Effector CD8-positive, alpha-beta T cell (primary cell): ENCODE results near the gene UBALD2.
"Not testable (repeated sequence)": the region's sequence is repeated elsewhere in the genome, so short reads cannot be mapped to it uniquely, and the experiment has no call there.

ENCODE experiments used
- DNase-seq: peaks from one replicate; lab custom pipeline; 2025; lab: John Stamatoyannopoulos, UW

Gene UBALD2

GRCh38 chr17:76244721-76245120, 20.4 kb upstream of the UBALD2 start:
- not testable (repeated sequence) for DNase-seq

DNA sequence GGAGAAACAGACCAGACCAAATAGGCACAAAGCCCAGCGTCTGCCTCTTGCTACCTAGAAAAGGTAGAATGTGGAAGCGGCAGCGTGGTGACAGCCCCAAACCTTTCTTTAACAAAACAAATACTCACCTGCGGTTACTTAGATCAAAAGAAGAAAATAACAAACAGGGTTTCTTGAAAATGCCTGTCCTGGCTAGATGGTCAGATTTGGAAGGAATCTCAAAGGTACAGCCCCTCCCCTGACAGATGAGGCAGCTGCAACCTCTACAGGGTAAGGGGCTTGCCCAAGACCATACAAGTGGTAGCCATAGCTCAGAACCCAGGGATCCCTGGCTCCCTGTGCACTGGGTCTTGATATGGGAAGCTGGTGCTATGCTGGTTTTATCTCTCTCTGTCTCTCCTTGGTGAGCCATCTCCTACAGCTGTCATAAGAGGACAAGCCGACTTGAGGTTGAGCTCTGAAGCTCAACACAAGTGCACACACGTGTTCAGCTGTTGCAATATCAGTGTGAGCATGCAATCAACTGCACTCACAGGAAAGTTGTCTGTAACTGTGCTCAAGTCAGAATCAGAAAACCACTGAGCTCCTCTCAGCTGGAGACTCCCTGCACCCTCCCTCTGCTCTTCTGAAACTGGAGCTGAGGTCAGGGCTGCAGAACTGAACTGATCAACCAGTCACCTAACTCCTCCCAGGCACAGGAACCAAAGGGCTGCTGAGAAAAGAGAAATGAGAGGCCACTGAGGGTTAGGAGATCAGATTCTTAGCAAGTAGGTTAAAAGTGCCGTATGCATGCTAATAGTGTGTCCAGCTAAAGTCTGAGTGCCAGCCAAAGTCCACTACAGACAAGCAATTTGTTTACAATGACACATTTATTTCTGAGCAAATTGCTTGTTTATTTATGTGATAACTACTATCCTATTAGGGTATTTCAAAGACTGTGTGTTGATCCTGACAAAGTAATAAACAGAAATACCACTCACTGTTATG, 18.8 kb upstream of the UBALD2 start:
- no peak for DNase-seq

GRCh38 chr17:76247304-76247703, 17.8 kb upstream of the UBALD2 start:
- DNase-seq = no peak

DNA sequence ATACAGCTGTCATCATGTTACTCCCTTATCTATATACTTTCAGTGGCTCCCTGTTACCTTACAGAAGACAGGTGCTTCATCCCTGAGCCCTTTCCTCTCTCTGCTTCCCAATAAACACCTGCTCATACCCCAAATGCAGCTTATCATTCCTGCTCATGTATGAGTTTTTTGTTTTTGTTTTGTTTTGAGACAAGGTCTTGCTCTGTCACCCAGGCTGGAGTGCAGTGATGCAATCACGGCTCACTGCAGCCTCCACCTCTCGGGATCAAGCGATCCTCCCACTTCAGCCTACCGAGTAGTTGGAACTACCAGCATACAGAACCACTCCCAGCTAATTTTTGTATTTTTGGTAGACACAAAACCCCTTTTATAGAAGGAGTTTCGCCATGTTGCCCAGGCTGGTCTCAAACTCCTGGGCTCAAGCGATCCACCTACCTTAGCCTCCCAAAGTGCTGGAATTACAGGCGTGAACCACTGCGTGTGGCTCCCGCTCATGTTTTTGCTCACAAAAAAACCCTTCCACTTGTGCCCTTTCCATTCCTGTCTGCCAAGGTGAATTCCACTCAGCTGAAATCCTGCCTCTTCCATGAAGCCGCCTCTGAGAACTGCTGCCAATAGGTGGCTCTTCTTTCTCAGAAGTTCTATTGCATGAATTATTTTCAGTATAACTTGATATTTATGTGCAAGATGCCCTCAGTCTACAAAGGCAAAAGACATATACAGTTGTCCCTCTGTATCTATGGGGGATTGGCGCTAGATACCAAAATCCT, 16.9 kb upstream of the UBALD2 start:
- no peak for DNase-seq

- no peak for DNase-seq
These were observed 15.0 kb upstream of the UBALD2 start for GRCh38 chr17:76250141-76250540.

GRCh38 chr17:76251478-76252039, 13.6 kb upstream of the UBALD2 start:
- DNase-seq = no peak

DNA sequence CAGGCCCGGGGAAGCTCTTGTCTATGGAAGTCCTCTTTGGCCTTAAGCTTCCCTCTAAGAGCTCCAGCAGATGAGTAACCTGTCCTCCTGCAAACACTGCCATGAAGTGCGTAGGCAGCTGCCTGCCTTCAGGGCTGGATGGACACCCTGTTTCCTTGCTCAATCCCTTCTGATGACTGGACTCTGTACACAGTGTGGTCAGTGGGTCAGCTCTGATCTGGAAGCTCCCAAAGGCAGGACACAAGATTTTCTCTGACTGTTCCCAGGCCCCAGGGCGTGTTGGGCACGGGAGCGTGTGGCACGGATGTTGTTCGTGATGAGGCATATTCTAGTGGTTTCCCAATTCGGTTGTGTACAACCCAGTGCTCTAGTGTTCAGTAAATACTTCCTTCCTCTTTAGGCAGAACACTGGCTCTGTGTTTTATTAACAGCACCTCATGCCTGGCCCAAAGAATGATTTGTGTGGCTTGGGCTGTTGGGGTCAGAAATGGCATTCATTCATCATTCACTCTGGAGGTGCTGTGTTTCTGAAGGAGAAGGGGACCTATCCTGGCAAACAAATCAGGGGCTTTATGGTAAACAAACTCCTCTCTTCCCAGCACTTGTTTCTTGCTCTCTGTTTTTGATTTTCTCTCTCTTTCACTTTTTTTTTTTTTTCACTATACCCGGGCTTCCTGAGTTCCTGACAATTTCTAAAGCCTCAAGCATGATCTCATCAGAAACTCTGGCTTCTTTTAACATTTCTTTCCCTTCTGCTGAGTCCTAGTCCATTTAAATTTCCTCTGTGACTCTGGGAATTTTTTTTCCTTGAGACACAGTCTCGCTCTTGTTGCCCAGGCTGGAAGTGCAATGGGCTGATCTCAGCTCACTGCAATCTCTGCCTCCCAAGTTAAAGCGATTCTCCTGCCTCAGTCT, 12.9 kb upstream of the UBALD2 start:
- no peak for DNase-seq

GRCh38 chr17:76252967-76253766, 12.0 kb upstream of the UBALD2 start:
- not testable (repeated sequence) for DNase-seq

- DNase-seq = no peak
These were observed 11.3 kb upstream of the UBALD2 start for GRCh38 chr17:76253841-76254240.

GRCh38 chr17:76254275-76254674, 10.9 kb upstream of the UBALD2 start:
- no peak for DNase-seq

- DNase-seq = no peak
These were observed 9.2 kb upstream of the UBALD2 start for GRCh38 chr17:76255801-76256429.

GRCh38 chr17:76256430-76257050, 8.6 kb upstream of the UBALD2 start:
- DNase-seq = not testable (repeated sequence)

- DNase-seq = no peak
These were observed 4.9 kb upstream of the UBALD2 start for GRCh38 chr17:76260220-76260619.

- no peak for DNase-seq
These were observed 4.5 kb upstream of the UBALD2 start for GRCh38 chr17:76260669-76261068.

GRCh38 chr17:76261421-76262215, 3.5 kb upstream of the UBALD2 start:
- DNase-seq = no peak

DNA sequence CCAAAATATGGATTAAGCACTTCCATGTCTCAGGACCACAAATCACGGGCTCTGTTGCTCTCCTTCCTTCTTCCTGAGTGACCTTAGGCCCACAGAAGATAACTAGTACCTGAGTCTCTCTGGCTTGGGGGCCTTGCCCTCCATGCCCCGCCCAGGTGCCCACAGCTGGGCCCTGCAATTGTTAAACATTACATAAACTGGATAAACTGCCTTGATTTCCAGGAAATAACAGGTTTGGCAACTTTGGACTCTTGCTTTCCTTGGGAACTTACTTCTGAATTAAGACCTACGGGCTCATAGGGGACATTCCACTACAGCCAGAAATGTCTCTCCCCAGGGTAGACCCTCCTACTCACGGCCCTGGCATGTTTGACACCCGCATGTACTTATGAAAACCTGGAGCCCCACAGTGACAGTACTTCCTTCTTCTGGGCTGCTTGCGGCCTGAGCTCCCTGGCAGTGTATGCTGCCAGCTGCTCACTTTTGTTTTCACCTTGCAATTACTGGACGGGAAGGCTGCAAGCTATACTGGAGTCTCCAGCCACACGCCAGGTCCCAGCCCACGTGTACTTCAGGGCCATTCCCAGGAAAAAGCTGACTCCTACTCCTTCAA, 2.3 kb upstream of the UBALD2 start:
- no peak for DNase-seq

- DNase-seq = no peak
These were observed 1.3 kb upstream of the UBALD2 start for GRCh38 chr17:76263896-76264295.

GRCh38 chr17:76264425-76264754, 758 bp upstream of the UBALD2 start:
- no peak for DNase-seq
